Stimulated activated CD4-positive, alpha-beta T cell treated with anti-CD3 and anti-CD28 coated beads, Interleukin-1b, Interleukin-23, amount 100 ng/mL, for 24 hours (primary cell): ENCODE measurements around the gene MYH6.
"Not testable (repeated sequence)": the region's sequence is repeated elsewhere in the genome, so short reads cannot be mapped to it uniquely, and the experiment has no call there.

Experiments used
- DNase-seq, 4 experiments: peaks; one replicate each; pipeline ENCODE4 v3.0.0-alpha.2; 2020; ENCODE audit warnings: low read depth in 4 of 4, low spot score in 1 of 4

The MYH6 gene

DNA sequence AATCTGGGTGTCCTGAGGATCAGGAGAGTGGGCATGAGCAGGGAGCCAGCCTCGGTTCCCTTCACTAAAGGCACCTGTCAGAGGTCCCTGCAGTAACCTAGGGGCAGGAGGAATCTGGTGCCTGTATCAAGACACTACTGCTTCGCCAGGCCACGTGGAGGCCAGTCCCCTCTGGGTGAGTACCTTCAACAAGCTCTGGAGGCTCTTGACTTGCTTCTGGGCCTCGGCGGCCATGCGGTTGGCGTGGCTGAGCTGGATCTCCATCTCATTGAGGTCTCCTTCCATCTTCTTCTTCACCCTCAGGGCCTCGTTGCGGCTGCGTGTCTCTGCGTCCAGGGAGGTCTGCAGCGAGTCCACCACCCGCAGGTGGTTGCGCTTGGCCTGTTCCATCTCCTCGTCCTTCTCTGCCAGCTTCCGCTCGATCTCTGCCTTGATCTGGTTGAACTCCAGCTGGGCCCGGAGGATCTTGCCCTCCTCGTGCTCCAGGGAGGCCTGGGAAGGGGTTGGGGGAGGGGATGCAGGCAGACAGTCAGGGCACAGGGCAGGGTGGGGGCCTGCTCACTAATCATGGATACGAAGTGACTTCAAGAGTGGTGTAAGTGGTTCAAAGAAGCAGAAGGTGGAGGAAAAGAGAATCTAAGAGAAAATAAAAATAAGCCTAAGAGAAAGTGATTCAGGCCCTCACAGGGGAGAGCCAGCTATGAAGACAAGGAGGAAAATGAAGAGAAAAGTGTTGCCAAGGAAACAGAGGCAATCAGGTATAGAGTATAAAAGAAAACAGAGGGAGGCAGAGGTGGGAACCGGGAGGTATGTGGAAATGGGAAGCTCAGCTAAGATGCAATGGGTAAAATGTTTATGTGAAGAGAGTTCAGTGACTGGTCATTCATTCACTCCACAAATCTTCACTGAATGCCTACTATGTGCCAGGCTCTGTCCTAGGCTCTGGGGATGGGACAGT is 8.0 kb upstream of the MYH6 start:
- DNase-seq, result no peak

GRCh38 chr14:23414906-23415820 is 7.1 kb upstream of the MYH6 start:
- no peak for DNase-seq

- no peak for DNase-seq
Observed at GRCh38 chr14:23414254-23414653, 6.2 kb upstream of the MYH6 start.

- no peak for DNase-seq
Observed at GRCh38 chr14:23413681-23414080, 5.6 kb upstream of the MYH6 start.

GRCh38 chr14:23411563-23412525 is 3.8 kb upstream of the MYH6 start:
- DNase-seq, result no peak

DNA sequence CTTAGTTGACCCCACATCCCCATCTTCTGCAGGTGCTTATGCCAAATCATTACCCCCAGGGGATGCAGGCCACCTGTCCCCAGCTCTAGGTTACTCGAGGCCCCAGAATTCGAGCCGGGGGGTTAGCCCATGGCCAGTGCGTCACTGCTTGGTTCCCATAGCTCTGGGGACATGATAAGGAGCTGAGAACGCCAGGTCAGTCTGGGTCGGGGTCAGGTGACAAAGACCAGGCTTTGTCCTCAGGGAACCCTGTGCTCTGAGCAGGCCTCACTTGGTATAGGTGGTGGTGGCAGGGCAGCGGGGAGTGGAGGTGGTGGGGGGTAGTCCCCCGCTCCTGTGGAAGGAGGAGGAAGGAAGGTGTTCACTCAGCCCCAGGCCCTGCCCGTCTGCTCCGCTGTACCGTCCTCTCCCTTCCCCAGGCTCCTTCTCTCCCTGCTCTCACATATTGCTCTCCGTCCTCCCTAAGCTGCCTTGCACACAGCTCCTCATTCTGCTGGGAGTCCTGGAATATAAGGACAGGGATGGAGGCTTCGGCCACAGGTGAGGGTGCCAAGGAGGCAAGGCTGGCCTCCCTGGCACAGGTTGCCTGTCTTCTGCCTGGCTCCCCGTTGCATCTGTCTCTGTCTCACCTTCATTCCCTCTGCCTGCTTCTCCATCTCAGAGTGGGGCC is 2.0 kb upstream of the MYH6 start:
- DNase-seq, result no peak

DNA sequence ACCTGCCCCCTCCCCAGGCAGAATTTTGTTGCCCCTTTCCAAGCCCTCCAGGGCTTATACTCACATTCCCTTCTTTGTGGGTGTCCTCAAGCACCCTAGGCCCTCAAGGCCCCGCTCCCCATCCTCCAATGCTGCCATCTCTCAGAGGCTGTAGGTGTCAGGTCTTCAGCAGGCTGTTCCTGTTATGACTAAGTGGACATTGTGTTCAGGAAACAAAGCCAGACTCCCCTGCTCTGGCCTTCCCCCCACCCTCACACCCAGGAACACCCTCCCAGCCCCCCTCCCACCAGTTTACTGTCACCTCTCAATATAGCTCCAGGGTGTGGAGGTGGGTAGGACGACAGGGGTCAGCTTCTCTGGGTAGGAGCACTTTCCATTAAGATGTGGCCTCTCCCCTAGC is 1.4 kb upstream of the MYH6 start:
- DNase-seq, result no peak

DNA sequence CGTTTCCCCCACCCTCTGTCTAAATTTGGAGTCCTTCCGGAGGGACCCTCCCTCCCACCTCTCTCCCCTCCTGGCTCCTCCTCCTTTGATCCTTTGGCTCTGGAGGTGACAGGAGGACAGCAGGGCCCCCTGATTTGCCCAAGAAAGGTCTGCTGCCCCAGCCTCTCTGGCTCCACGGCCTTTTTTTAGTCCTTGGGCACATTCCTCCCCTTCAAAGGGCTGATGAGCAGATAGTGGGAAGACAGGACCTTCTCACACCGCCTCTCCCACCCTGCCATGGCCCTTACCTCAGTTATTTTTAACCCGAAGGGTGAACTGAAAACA is 196 bp upstream of the MYH6 start:
- DNase-seq, result no peak

DNA sequence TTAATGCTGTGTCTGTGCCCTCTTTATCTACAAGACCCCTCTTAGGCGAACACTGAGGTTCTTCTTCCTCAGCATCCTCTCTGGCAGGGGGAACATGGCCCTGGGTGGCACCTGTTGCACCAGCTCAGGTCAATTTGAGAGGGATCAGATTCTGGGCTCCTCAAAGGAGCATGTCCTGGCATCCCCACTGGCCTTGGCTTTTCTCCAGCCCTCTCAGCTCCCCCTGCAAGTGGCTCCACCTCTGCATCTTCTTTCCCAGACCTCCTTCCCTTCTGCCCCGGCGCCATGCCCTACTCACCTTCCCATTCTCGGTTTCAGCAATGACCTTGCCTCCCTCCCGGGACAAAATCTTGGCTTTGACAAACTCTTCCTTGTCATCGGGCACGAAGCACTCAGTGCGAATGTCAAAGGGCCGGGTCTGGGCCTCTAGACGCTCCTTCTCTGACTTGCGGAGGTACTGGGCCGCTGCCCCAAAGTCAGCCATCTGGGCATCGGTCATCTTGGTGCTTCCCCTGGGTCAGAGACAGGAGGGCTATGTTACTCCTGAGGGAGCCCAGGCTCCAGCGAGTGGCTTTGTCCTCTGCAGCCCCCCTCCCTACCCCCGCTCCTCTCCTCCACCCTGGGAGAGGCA is 1.2 kb downstream of the MYH6 start:
- no peak for DNase-seq

- no peak for DNase-seq
Observed at GRCh38 chr14:23406244-23406643, 1.8 kb downstream of the MYH6 start.

GRCh38 chr14:23405516-23406025 is 2.5 kb downstream of the MYH6 start:
- DNase-seq, result no peak

DNA sequence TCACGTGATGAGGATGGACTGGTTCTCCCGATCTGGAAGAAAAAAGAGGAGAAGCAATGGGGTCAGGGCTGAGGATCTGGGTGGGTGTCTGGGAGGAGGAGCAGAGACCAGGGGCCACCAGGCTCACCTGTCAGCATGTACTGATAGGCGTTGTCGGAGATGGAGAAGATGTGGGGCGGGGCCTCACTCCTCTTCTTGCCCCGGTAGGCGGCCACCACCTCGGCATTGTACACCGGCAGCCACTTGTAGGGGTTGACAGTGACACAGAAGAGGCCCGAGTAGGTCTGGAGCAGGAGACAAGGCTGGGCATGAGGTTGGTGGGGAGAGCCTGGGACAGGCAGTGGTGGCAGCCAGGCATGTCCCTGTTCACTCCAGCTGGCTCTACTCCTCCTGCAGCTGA is 3.0 kb downstream of the MYH6 start:
- no peak for DNase-seq

GRCh38 chr14:23404331-23404900 is 3.7 kb downstream of the MYH6 start:
- no peak for DNase-seq

DNA sequence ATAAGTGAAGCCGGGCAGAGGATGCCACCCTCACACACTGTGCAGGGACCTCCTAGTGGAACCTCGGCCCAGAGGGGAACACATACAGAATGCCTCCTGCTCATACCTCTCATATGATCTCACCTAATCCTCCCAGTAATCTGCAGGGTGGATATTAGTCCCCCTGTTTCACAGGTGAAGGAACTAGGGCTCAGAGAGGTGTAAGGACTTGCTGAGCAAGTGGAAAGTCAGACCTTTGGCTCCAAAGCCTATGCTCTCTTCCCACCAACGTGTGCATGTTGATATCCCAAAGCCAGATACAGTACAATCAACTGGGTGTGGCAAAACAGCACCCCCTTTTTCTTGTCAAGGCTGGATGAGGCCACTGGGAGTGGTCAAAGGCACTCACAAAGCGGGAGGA is 4.2 kb downstream of the MYH6 start:
- DNase-seq, result no peak

GRCh38 chr14:23403139-23403438 is 5.0 kb downstream of the MYH6 start:
- no peak for DNase-seq

GRCh38 chr14:23402296-23403138 is 5.6 kb downstream of the MYH6 start:
- DNase-seq, result no peak

GRCh38 chr14:23401291-23401690 is 6.8 kb downstream of the MYH6 start:
- DNase-seq, result no peak

DNA sequence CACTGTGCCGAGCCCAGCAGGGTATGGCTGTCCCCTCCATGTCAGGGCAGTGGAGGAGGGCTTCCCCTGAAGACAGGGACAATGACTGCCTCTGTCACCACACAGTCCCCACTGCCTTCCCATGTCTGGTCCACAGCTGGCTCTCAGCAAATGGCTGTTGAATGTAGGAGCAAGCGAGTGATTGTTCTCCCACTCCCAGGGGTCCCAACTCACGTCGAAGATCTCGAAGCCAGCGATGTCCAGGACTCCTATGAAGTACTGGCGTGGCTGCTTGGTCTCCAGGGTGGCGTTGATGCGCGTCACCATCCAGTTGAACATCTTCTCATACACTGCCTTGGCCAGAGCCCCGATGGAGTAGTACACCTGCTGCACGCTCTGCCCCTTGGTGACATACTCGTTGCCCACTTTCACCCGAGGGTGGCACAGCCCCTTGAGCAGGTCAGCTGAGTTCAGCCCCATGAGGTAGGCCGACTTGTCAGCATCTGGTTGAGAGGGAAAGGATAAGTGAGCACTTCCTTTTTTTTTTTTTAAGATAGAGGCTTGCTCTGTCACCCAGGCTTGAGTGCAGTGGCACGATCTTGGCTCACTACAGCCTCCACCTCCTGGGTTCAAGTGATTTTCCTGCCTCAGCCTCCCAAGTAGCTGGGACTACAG is 7.5 kb downstream of the MYH6 start:
- not testable (repeated sequence) for DNase-seq
